Endothelial cell of umbilical vein (primary cell): ENCODE data around the gene FARP1. TPM values are rescaled to one million over a fixed set of nuclear protein-coding genes. Genes with fewer than 3 reads are reported as not detected.

Source experiments
- BruUV-seq: library from RNA; stranded (reverse); fragments of 400-500 nt; replicated peaks from 2 replicates; lab custom pipeline; 2021; lab: Mats Ljungman, UMichigan
- CTCF ChIA-PET: fragments of 300-600, 350-600 bp; sonication (Branson Sonifier 250); formaldehyde crosslinking; loops from one replicate; lab custom pipeline; 2021; ENCODE audit warnings: antibody characterized with exemption, inconsistent platforms; lab: Charles Lee
- POLR2A ChIA-PET: fragments of 300-600, 350-600 bp; sonication (Branson Sonifier 250); formaldehyde crosslinking; loops from one replicate; lab custom pipeline; 2021; ENCODE audit warnings: antibody characterized with exemption, inconsistent platforms; lab: Charles Lee
- DNase-seq: peaks from one replicate; pipeline ENCODE4 v3.0.0-alpha.2; 2011; ENCODE audit warnings: low read depth, low spot score
- FAIRE-seq: peaks from 2 replicates; lab custom pipeline; 2011; peaks lifted over from hg19 to GRCh38; lab: Jason Lieb, UNC
- H2AFZ ChIP-seq: 2 replicates; pipeline ENCODE4 v1.6.0; 2012; ENCODE audit warnings: low read depth, low read length, control low read depth, inconsistent platforms
- H3K27ac ChIP-seq: 2 replicates; pipeline ENCODE4 v1.5.1; 2011; ENCODE audit warnings: low read depth, mild to moderate bottlenecking, control low read depth, low read length, moderate library complexity; ENCODE audit not compliant: insufficient read depth
- H3K27me3 ChIP-seq, 2 experiments: 2 replicates each; pipeline versions ENCODE4 v1.6.0 to v1.6.1; 2011; ENCODE audit warnings: low read length in 2 of 2, mixed read lengths in 1 of 2; ENCODE audit not compliant: control insufficient read depth in 2 of 2, insufficient read depth in 2 of 2
- H3K36me3 ChIP-seq, 2 experiments: 2 replicates in 1 of 2; 3 replicates in 1 of 2; pipeline ENCODE4 v1.5.1; 2011; ENCODE audit warnings: low read length in 2 of 2, mild to moderate bottlenecking in 1 of 2, moderate library complexity in 1 of 2; ENCODE audit not compliant: control insufficient read depth in 2 of 2, insufficient read depth in 2 of 2; ENCODE audit errors: extremely low read depth in 1 of 2
- H3K4me1 ChIP-seq: 3 replicates; pipeline ENCODE4 v1.5.1; 2011; ENCODE audit warnings: mild to moderate bottlenecking, low read length; ENCODE audit not compliant: control insufficient read depth, insufficient read depth; ENCODE audit errors: extremely low read depth
- H3K4me2 ChIP-seq: 2 replicates; pipeline ENCODE4 v1.6.1; 2011; ENCODE audit warnings: low read length, control low read depth, mixed read lengths; ENCODE audit not compliant: insufficient read depth
- H3K4me3 ChIP-seq, 3 experiments: fragments of 200-600 bp in 1 of 3; sonication (generic), shearing (Covaris generic) in 1 of 3; replicated peaks in 1 of 3; 2 replicates each; pipeline ENCODE4 v1.5.1; 2011 to 2016; ENCODE audit warnings: control low read depth in 3 of 3, low read length in 3 of 3, mild to moderate bottlenecking in 2 of 3, inconsistent platforms in 1 of 3, low read depth in 1 of 3, moderate library complexity in 1 of 3; ENCODE audit not compliant: insufficient read depth in 1 of 3
- H3K79me2 ChIP-seq: 2 replicates; pipeline ENCODE4 v1.6.0; 2012; ENCODE audit warnings: low read length, inconsistent platforms; ENCODE audit not compliant: control insufficient read depth, insufficient read depth
- H3K9ac ChIP-seq: replicated peaks from 2 replicates; pipeline ENCODE3; 2011; ENCODE audit warnings: low read length, control low read depth; ENCODE audit not compliant: insufficient read depth; ENCODE audit errors: extremely low read depth
- H3K9me1 ChIP-seq: replicated peaks from 3 replicates; pipeline ENCODE4 v1.6.0; 2011; ENCODE audit warnings: mild to moderate bottlenecking, low read length; ENCODE audit not compliant: control insufficient read depth, insufficient read depth; ENCODE audit errors: extremely low read depth
- H3K9me3 ChIP-seq: replicated peaks from 2 replicates; pipeline ENCODE4 v1.5.1; 2012; ENCODE audit warnings: low read length, inconsistent platforms; ENCODE audit not compliant: control insufficient read depth, insufficient read depth
- H4K20me1 ChIP-seq: replicated peaks from 2 replicates; pipeline ENCODE3; 2011; ENCODE audit warnings: mild to moderate bottlenecking, low read length; ENCODE audit not compliant: control insufficient read depth, insufficient read depth; ENCODE audit errors: extremely low read depth
- EZH2 ChIP-seq: IDR thresholded peaks from 2 replicates; pipeline ENCODE4 v1.6.1; 2012; ENCODE audit warnings: borderline replicate concordance, low read depth, mild to moderate bottlenecking, moderate library complexity, low read length, inconsistent platforms; ENCODE audit not compliant: severe bottlenecking
- GATA2 ChIP-seq: IDR thresholded peaks from 2 replicates; pipeline ENCODE4 v1.7.0; 2011; ENCODE audit warnings: low read depth, mild to moderate bottlenecking, moderate library complexity, mixed read lengths, low read length; ENCODE audit not compliant: insufficient read length, insufficient read depth
- JUN ChIP-seq: IDR thresholded peaks from 2 replicates; pipeline ENCODE4 v1.6.1; 2011; ENCODE audit warnings: borderline replicate concordance, low read depth; ENCODE audit not compliant: insufficient read length, insufficient read depth
- MAX ChIP-seq: IDR thresholded peaks from 2 replicates; pipeline ENCODE4 v1.6.1; 2011; ENCODE audit not compliant: insufficient read depth, insufficient read length
- MYC ChIP-seq: IDR thresholded peaks from one replicate; pipeline ENCODE4 v1.6.1; 2011; ENCODE audit warnings: mild to moderate bottlenecking, low read depth, low read length
- POLR2A ChIP-seq: IDR thresholded peaks from 2 replicates; pipeline ENCODE4 v1.6.1; 2012; ENCODE audit warnings: low read depth, mild to moderate bottlenecking, control low read depth, low read length
- POLR2AphosphoS5 ChIP-seq: IDR thresholded peaks from 2 replicates; pipeline ENCODE4 v1.6.1; 2012; ENCODE audit warnings: low read depth, mild to moderate bottlenecking, control low read depth, low read length, moderate library complexity; ENCODE audit not compliant: insufficient read depth
- dilution Hi-C: fragments of 300-500 bp; cut with MboI; formaldehyde crosslinking; loops from one replicate; pipeline ENCODE4 v1.15.0; 2019; ENCODE audit warnings: low sequenced_read_pairs; ENCODE audit not compliant: extremely low pct_ligation_motif_present
- intact Hi-C: fragments of 100-400 bp; cut with micrococcal nuclease; formaldehyde crosslinking; loops from one replicate; pipeline ENCODE4 v1.10.0; 2022
- polyA plus RNA-seq, 4 experiments: library from polyadenylated mRNA; depleted of rRNA in 3 of 4; stranded (reverse) in 3 of 4; unstranded in 1 of 4; fragments of >200 nt; gene quantifications; 2 replicates each; pipeline versions ENCODE4 v1.2.1 to v1.2.3, GENCODE V29; 2011 to 2012; ENCODE audit warnings: missing spikeins in 1 of 4
- total RNA-seq: library from RNA; stranded (reverse); gene quantifications from 2 replicates; pipeline ENCODE4 v1.2.3, GENCODE V29; 2021

The FARP1 gene
- total and polyA plus RNA-seq, 2 donors (not counting 3 experiments of a cell fraction or from before 2014, with no cell fraction given), result 19.0 to 77.7 TPM

DNA sequence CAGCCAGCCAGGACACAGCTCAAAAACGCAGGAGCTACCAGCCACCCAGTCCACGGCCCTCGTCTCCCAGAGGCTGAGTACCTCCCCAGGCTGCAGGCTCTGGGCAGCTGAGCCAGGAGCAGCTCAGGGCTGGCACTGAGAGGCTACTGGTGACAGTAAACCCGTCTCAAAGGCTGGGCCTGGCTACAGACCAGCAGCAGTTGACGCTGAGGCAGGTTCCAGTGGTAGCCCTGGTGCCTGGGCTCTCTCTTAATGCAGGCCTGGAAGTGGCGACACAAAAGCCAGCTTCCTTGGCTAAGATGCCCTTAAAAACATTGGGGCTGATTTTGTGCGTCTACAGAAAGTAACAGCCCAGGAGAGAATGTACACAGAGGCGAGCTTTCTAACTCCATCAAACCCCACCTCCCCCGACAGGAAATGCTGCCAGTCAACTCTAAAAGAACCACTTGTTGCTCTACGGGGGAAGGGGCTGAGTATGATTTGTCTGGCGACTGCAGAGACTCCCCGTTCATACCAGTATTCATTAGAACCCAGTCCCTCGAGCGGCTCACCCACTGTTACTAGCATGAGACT, 307.7 kb downstream of the FARP1 start:
- H3K4me1 ChIP-seq, result no peaks in the 10 kb centered on the region
- H4K20me1 ChIP-seq, result no peaks in the 10 kb centered on the region
- no peaks in the 10 kb centered on the region for H3K9me1 ChIP-seq
- dilution Hi-C loops, result no loop called here
- DNase-seq (no peak), FAIRE-seq (no peak)
- no peaks in the 10 kb centered on the region for H3K79me2 ChIP-seq
- H3K9ac ChIP-seq, result no peak overlapping the region
- intact Hi-C loops, result no loop called here
- TF ChIP-seq MYC, result no peak
- no peak for TF ChIP-seq GATA2
- no peak for TF ChIP-seq EZH2
- no peak for TF ChIP-seq JUN
- no peak for TF ChIP-seq POLR2AphosphoS5
- no peak for TF ChIP-seq POLR2A
- TF ChIP-seq MAX, result no peak
- no TSS peak for BruUV-seq
- ChIA-PET POLR2A (interaction anchor here (1.8 kb wide), 1 partner anchor 127 kb away, joined by 4 read pairs; no protein-coding TSS in a partner anchor), CTCF (interaction anchor here (0.9 to 3.0 kb wide), 7 partner anchors 15 to 223 kb away, joined by 3 to 19 read pairs (median 5); no protein-coding TSS in a partner anchor)
- no peak overlapping the region for H3K27ac ChIP-seq
- H3K27me3 ChIP-seq, result no peaks in the 10 kb centered on the region
- H3K36me3 ChIP-seq, result peaks cover 4 to 32% of the 10 kb centered on the region in 2 experiments
- no peaks in the 10 kb centered on the region for H3K9me3 ChIP-seq
- no peak overlapping the region for H2AFZ ChIP-seq
- H3K4me2 ChIP-seq, result no peak overlapping the region
- H3K4me3 ChIP-seq, result no peak overlapping the region
